WERI-Rb-1 (cell line): ENCODE data around the gene OR52E5.

Experiments
- DNase-seq: peaks from one replicate; pipeline ENCODE4 v3.0.0-alpha.2; 2020
- H3K27ac ChIP-seq: fragments of 250-450 bp; sonication (Bioruptor Pico); 2 replicates; pipeline ENCODE4 v1.5.1; 2020; ENCODE audit warnings: mild to moderate bottlenecking, moderate library complexity
- H3K27me3 ChIP-seq: fragments of 250-450 bp; sonication (Bioruptor Pico); 2 replicates; pipeline ENCODE4 v1.5.1; 2021; ENCODE audit warnings: mild to moderate bottlenecking, low read depth, moderate library complexity; ENCODE audit not compliant: insufficient read depth, severe bottlenecking
- H3K36me3 ChIP-seq: fragments of 250-450 bp; sonication (Bioruptor Pico); 2 replicates; pipeline ENCODE4 v1.5.1; 2020; ENCODE audit warnings: mild to moderate bottlenecking, moderate library complexity
- H3K4me3 ChIP-seq: 2 replicates; pipeline ENCODE4 v1.5.1; 2011; ENCODE audit warnings: low read depth, mild to moderate bottlenecking, control low read depth, low read length
- H3K9me3 ChIP-seq: fragments of 250-450 bp; sonication (Bioruptor Pico); 2 replicates; pipeline ENCODE4 v1.5.1; 2021; ENCODE audit warnings: mild to moderate bottlenecking, moderate library complexity; ENCODE audit not compliant: severe bottlenecking
- CTCF ChIP-seq: IDR thresholded peaks from 2 replicates; pipeline ENCODE4 v1.5.1; 2011; ENCODE audit warnings: low read depth, mild to moderate bottlenecking, control low read depth, inconsistent platforms, low read length

Gene OR52E5

GRCh38 chr11:5899534-5899933, 6.5 kb downstream of the OR52E5 start:
- H3K36me3 ChIP-seq, result no peaks in the 10 kb centered on the region
- no peak for TF ChIP-seq CTCF
- H3K27me3 ChIP-seq, result peaks cover 70% of the 10 kb centered on the region
- H3K4me3 ChIP-seq, result no peak overlapping the region
- no peak for DNase-seq
- no peak overlapping the region for H3K27ac ChIP-seq
- H3K9me3 ChIP-seq, result no peaks in the 10 kb centered on the region

GRCh38 chr11:5910540-5910939, 17.5 kb downstream of the OR52E5 start:
- Histone ChIP-seq H3K4me3 (no peak overlapping the region), H3K9me3 (no peaks in the 10 kb centered on the region), H3K36me3 (no peaks in the 10 kb centered on the region), H3K27ac (no peak overlapping the region), H3K27me3 (peaks cover 19% of the 10 kb centered on the region)
- DNase-seq, result no peak
- TF ChIP-seq CTCF, result no peak

GRCh38 chr11:5922749-5923426, 29.9 kb downstream of the OR52E5 start:
- Histone ChIP-seq H3K27me3 (peaks cover 17% of the 10 kb centered on the region), H3K9me3 (peaks cover 4% of the 10 kb centered on the region), H3K27ac (no peak overlapping the region), H3K4me3 (no peak overlapping the region), H3K36me3 (no peaks in the 10 kb centered on the region)
- no peak for DNase-seq
- TF ChIP-seq CTCF, result no peak

- Histone ChIP-seq H3K27ac (no peak overlapping the region), H3K36me3 (no peaks in the 10 kb centered on the region), H3K4me3 (no peak overlapping the region), H3K9me3 (peaks cover 4% of the 10 kb centered on the region), H3K27me3 (peaks cover 20% of the 10 kb centered on the region)
- no peak for DNase-seq
- no peak for TF ChIP-seq CTCF
Observed at GRCh38 chr11:5923427-5923776, 30.4 kb downstream of the OR52E5 start.

GRCh38 chr11:5923794-5924193, 30.8 kb downstream of the OR52E5 start:
- no peak for DNase-seq
- Histone ChIP-seq H3K27me3 (peaks cover 20% of the 10 kb centered on the region), H3K27ac (no peak overlapping the region), H3K36me3 (no peaks in the 10 kb centered on the region), H3K4me3 (no peak overlapping the region), H3K9me3 (peaks cover 4% of the 10 kb centered on the region)
- no peak for TF ChIP-seq CTCF

- peaks cover 57% of the 10 kb centered on the region for H3K27me3 ChIP-seq
- H3K27ac ChIP-seq, result no peak overlapping the region
- DNase-seq, result no peak
- H3K9me3 ChIP-seq, result peaks cover 3% of the 10 kb centered on the region
- no peak for TF ChIP-seq CTCF
- H3K4me3 ChIP-seq, result no peak overlapping the region
- no peaks in the 10 kb centered on the region for H3K36me3 ChIP-seq
Observed at GRCh38 chr11:5928271-5928670, 35.3 kb downstream of the OR52E5 start.
